KG1 (cell line): ENCODE data around the gene POLR2A.
"Not testable (repeated sequence)": the region's sequence is repeated elsewhere in the genome, so short reads cannot be mapped to it uniquely, and the experiment has no call there.

Source experiments
- DNase-seq: peaks from one replicate; lab custom pipeline; 2025; lab: John Stamatoyannopoulos, UW

Gene POLR2A

GRCh38 chr17:7460850-7461660 lies 23.1 kb upstream of the POLR2A start:
- no peak for DNase-seq

- no peak for DNase-seq
These were observed 21.4 kb upstream of the POLR2A start for GRCh38 chr17:7462474-7463371.

DNA sequence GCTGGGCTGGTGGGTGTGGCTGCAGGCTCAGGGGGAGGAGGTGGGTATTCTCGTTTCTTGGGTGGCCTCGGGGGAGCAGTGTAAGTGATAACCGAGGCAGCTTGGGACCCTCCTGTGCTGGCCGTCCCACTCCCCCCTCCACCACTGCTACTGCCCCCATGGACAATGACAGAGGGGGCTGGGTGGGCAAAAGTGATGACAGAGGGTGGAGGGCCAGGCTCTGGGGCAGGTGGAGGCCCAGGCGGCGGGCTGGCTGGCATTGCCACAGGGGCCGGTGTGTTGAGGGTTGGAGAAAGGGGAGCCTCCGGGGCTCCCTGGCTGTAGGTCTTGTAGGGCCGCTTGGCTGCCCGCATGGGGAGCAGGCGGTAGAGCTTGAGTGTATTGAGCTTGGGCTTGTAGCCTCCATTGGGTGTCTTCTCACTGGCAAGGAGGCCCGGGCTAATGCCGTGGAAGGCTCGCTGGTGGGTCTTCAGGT lies 20.8 kb upstream of the POLR2A start:
- DNase-seq, result no peak

DNA sequence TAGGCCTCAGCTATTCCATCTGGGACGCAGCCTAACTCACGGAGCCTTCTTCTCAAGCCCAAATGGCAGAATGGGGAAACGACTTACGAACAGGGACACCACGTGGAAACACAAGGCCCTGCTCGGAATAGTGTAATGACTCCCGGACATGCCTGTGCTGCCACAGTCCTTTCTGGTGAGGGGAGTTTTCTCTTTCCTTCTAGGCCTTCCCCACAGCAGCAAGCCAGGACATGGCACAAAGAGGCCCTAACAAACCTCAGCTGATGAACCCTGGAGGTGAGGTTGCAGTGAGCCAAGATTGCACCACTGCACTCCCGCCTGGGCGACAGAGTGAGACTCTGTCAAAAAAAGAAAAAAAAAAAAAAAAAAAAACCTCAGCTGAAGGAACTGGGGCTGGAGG lies 20.1 kb upstream of the POLR2A start:
- no peak for DNase-seq

DNA sequence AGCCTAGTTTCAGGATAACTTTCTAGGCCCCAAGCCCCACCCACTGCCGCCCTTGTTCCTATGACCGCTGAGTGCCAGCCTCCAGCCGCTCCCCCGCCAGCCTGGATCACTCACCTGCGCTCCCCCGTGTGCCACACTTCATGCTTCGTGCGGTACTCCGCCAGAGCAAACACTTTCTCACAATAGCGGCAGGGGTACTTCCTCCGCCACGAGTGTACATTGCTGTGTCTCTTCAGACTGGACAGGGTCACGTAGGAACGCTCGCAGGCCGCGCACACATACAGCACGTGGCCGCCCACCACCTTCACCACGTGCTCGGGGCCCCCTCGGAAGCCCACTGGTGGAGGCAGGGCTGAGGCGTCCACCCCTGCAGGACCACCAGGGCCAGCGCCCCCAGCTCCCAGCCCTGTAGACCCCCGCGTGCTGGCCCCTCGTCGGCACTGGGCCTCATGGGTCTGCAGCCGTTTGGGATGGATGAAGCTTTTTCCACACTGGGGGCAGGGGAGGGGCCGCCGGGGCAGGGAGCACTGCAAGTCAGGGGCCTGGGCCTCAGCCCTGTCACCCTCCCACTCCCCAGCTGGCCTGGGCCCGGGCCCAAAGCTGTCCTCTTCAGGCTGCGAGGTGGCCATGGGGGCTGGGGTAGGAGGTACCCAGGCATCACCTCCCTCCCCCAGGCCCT lies 18.4 kb upstream of the POLR2A start:
- DNase-seq, result no peak

DNA sequence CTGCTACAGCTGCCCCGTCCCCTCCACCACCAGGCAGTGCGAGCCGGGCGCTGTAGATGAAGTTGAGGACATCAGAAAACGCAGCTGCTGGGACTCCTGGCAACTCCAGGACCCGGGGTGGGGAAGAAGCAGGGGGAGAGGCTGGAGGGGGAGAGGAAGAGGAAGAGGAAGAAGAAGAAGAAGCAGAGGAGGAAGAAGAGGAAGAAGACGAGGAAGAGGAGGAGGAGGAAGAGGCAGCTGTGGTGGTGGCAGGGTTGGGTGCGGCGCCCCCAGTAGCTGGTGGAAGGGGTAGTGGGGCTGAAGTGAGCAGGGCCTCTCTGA lies 17.9 kb upstream of the POLR2A start:
- no peak for DNase-seq

DNA sequence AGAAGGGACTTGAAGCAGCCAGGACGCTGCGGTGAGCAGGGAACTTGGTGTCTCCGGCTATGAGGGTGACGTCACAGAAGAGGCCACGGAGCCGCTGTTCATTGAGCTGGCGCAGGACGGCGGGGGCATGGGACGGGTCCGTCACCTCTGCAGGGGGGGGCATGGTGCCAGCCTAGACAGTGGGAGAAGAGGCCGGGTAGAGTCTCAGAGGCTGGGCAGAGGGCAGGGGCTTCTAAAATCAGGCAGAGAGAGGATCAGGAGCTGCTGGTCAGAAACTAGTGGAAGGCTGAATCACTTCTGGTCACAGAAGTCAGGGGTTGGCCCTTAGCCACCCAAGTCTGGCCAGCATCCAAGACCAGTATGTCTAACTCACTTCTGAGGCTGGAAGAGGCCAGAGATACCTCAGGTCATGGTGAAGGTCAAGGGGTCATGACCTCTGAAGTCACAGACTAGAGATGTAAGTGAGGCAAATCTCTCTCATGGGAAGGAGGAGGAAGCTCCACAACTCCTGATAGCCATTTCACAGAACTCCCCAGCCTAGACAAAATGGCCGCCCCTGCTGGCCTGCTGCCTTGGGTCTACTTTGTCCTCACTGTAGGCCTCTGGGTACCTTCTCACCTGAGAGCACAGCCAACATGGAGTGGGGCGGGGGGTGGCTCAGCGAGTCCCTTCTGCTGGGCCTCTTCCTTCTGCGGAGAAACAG lies 17.4 kb upstream of the POLR2A start:
- DNase-seq, result no peak

- DNase-seq, result no peak
These were observed 16.7 kb upstream of the POLR2A start for GRCh38 chr17:7467498-7467897.

- DNase-seq, result no peak
These were observed 15.9 kb upstream of the POLR2A start for GRCh38 chr17:7468290-7468689.

DNA sequence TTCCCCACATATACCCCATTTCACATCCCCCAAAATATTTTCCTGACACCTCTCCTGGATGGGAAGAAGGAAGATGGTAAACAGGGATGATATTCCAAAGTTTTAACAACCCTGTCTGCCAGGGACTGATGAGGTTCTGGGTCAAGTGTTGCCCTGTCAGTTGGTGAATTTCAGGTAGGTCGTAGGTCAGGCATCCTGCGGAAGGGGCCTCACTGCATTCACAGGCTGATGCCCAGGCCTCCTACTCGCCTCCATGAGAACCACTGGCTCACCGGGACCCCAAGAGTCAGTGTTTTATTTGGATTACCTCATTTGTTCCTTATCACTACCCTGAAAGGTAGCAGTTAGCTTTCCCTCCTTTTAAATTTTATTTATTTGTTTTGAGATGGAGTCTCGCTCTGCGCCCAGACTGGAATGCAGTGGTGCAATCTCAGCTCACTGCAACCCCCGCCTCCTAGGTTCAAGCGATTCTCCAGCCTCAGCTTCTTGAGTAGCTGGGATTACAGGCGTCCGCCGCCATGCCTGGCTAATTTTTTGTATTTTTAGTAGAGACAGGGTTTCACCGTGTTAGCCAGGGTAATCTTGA lies 15.3 kb upstream of the POLR2A start:
- no peak for DNase-seq

DNA sequence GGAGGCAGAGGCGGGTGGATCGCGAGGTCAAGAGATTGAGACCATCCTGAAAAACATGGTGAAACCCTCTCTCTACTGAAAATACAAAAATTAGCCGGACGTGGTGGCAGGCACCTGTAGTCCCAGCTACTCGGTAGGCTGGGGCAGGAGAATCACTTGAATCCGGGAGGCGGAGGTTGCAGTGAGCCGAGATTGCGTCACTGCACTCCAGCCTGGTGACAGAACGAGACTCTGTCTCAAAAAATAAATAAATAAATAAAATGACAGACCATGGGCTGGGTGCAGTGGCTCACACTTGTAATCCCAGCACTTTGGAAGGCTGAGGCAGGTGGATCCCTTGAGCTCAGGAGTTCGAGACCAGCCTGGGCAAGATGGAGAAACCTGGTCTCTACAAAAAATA lies 14.3 kb upstream of the POLR2A start:
- not testable (repeated sequence) for DNase-seq

DNA sequence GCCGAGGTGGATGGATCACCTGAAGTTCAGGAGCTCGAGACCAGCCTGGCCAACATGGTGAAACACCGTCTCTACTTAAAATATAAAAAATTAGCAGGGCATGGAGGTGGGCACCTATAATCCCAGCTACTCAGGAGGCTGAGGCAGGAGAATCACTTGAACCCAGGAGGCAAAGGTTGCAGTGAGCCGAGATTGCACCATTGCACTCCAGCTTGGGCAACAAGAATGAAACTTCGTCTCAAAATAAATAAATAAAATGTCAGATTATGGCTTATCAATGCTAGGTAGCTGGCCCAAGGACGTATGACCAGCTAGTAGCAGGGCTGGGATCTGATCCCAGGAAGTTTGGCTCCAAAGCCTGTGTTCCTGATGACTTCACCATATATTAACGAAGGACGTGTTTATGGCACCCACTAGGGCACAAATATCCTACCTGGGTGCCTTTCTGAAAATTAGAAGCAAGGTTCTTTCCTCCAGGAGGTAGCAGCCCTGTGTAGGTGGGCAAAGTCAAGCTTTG lies 13.7 kb upstream of the POLR2A start:
- not testable (repeated sequence) for DNase-seq

- no peak for DNase-seq
These were observed 12.4 kb upstream of the POLR2A start for GRCh38 chr17:7471729-7472128.

GRCh38 chr17:7474767-7475166 lies 9.4 kb upstream of the POLR2A start:
- DNase-seq, result not testable (repeated sequence)

DNA sequence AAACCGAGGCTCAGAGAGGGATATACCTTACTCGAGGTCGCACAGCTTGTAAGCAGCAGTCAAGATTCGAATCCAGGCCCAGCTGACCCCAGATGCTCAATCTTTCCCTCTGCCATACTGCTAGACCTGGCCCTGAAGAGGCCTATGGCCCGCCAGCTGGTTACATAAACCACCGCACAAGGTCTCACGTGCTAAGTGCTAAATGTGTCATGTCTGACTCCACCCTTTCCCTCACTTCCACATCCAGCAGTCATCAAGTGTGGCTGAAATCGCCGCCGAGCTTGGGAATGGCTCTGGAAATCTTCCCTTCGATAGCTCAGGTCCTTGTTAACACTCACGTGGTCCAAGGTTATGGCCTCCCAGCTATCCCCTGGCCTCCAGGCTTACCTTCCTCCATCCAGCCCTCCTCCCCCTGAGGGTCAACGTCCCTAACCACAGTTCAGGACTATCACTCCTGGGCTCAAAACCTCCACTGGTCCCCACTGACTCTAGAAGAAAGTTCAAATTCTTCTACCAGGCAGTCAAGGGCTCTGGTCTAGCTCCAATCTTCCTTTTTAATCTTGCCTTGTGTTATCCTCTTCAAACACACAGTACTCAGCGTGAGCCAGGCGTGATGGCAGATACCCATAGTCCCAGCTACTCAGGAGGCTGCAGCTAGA lies 8.3 kb upstream of the POLR2A start:
- no peak for DNase-seq

DNA sequence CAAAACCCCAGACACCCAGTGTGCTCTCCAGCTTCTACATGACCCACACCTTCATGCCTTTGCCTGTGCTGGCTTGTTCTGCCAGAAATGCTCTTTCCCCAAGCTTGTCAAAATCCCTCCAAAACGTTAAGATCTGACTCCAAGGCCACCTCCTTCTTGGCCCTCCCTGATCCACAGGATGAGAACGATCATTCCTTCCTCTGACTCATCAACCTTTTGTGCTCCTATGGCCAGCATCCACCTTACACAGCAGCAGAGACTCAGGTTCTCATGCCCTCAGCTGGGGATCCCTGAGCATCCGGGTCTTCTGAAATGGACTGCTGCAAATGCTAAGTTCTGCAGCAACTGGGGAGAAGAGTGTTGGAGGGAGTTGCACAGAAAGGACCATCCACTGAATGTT lies 7.7 kb upstream of the POLR2A start:
- DNase-seq, result no peak

DNA sequence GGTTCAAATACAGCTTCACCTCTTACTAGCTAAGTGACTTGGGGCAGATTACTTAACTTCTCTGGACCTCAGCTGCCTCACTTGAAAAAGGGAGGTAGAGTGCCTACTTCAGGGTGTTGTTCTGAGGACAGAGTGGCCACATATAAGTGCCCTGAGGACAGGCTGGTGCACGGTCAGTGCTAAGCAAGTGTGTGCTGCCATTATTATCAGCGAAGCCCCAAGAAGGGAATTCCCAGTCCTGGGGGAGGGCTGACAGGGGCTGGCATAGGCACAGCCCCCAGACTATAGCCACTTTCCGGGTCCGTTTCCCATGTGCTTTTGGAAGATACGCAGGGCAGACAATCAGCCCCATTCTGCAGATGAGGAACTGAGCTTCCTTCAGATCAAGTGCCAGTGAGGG lies 7.2 kb upstream of the POLR2A start:
- no peak for DNase-seq

GRCh38 chr17:7477392-7478275 lies 6.5 kb upstream of the POLR2A start:
- DNase-seq, result no peak

GRCh38 chr17:7478276-7479212 lies 5.6 kb upstream of the POLR2A start:
- no peak for DNase-seq
